ENCODE results near the gene SLC19A2.
A peak's percentile ranks its signal among the peaks of the same experiment; 100 is the strongest.

The SLC19A2 gene

GRCh38 chr1:169491845-169492281, 6.1 kb upstream of the SLC19A2 start:
- no peaks in the 10 kb centered on the region for H3K27me3 ChIP-seq (replicated peaks; ENCODE audit: control insufficient read depth, insufficient read depth, low read length, poor library complexity, severe bottlenecking)
- H3K4me1 ChIP-seq (ENCODE audit: control insufficient read depth, insufficient read depth, low read length, poor library complexity, severe bottlenecking) = no peaks in the 10 kb centered on the region
- no peak overlapping the region for H3K27ac ChIP-seq (ENCODE audit: insufficient read depth, low read length, poor library complexity, severe bottlenecking)
- H3K9me3 ChIP-seq (ENCODE audit: control insufficient read depth, low read length) = no peaks in the 10 kb centered on the region
- H3K4me3 ChIP-seq (ENCODE audit: insufficient read depth, low read depth, low read length, poor library complexity, severe bottlenecking) = no peak overlapping the region
- no peaks in the 10 kb centered on the region for H3K36me3 ChIP-seq (ENCODE audit: control insufficient read depth, insufficient read depth, low read length)
- DNase-seq = no peak

- Histone ChIP-seq H3K9me3 (ENCODE audit: control insufficient read depth, low read length) (no peaks in the 10 kb centered on the region), H3K4me1 (ENCODE audit: control insufficient read depth, insufficient read depth, low read length, poor library complexity, severe bottlenecking) (peaks cover 9% of the 10 kb centered on the region), H3K27me3 (replicated peaks; ENCODE audit: control insufficient read depth, insufficient read depth, low read length, poor library complexity, severe bottlenecking) (no peaks in the 10 kb centered on the region), H3K36me3 (ENCODE audit: control insufficient read depth, insufficient read depth, low read length) (no peaks in the 10 kb centered on the region), H3K4me3 (ENCODE audit: insufficient read depth, low read depth, low read length, poor library complexity, severe bottlenecking) (no peak overlapping the region), H3K27ac (ENCODE audit: insufficient read depth, low read length, poor library complexity, severe bottlenecking) (no peak overlapping the region)
- DNase-seq = no peak
These were observed 2.4 kb upstream of the SLC19A2 start for GRCh38 chr1:169488157-169488556.

GRCh38 chr1:169487561-169487960, 1.8 kb upstream of the SLC19A2 start:
- no peak overlapping the region for H3K27ac ChIP-seq (ENCODE audit: insufficient read depth, low read length, poor library complexity, severe bottlenecking)
- no peaks in the 10 kb centered on the region for H3K36me3 ChIP-seq (ENCODE audit: control insufficient read depth, insufficient read depth, low read length)
- no peak for DNase-seq
- H3K4me1 ChIP-seq (ENCODE audit: control insufficient read depth, insufficient read depth, low read length, poor library complexity, severe bottlenecking) = peaks cover 9% of the 10 kb centered on the region
- H3K27me3 ChIP-seq (replicated peaks; ENCODE audit: control insufficient read depth, insufficient read depth, low read length, poor library complexity, severe bottlenecking) = no peaks in the 10 kb centered on the region
- no peaks in the 10 kb centered on the region for H3K9me3 ChIP-seq (ENCODE audit: control insufficient read depth, low read length)
- no peak overlapping the region for H3K4me3 ChIP-seq (ENCODE audit: insufficient read depth, low read depth, low read length, poor library complexity, severe bottlenecking)

- Histone ChIP-seq H3K9me3 (ENCODE audit: control insufficient read depth, low read length) (no peaks in the 10 kb centered on the region), H3K27ac (ENCODE audit: insufficient read depth, low read length, poor library complexity, severe bottlenecking) (no peak overlapping the region), H3K4me3 (ENCODE audit: insufficient read depth, low read depth, low read length, poor library complexity, severe bottlenecking) (no peak overlapping the region), H3K27me3 (replicated peaks; ENCODE audit: control insufficient read depth, insufficient read depth, low read length, poor library complexity, severe bottlenecking) (no peaks in the 10 kb centered on the region), H3K4me1 (ENCODE audit: control insufficient read depth, insufficient read depth, low read length, poor library complexity, severe bottlenecking) (peaks cover 9% of the 10 kb centered on the region), H3K36me3 (ENCODE audit: control insufficient read depth, insufficient read depth, low read length) (no peaks in the 10 kb centered on the region)
- DNase-seq = no peak
These were observed 1.4 kb upstream of the SLC19A2 start for GRCh38 chr1:169487133-169487532.

GRCh38 chr1:169486281-169487051, 722 bp upstream of the SLC19A2 start:
- no peaks in the 10 kb centered on the region for H3K9me3 ChIP-seq (ENCODE audit: control insufficient read depth, low read length)
- H3K4me3 ChIP-seq (ENCODE audit: insufficient read depth, low read depth, low read length, poor library complexity, severe bottlenecking) = peak overlapping the region; percentile 85
- H3K27ac ChIP-seq (ENCODE audit: insufficient read depth, low read length, poor library complexity, severe bottlenecking) = peak overlapping the region; percentile 61
- peaks cover 9% of the 10 kb centered on the region for H3K4me1 ChIP-seq (ENCODE audit: control insufficient read depth, insufficient read depth, low read length, poor library complexity, severe bottlenecking)
- H3K36me3 ChIP-seq (ENCODE audit: control insufficient read depth, insufficient read depth, low read length) = no peaks in the 10 kb centered on the region
- DNase-seq = no peak
- H3K27me3 ChIP-seq (replicated peaks; ENCODE audit: control insufficient read depth, insufficient read depth, low read length, poor library complexity, severe bottlenecking) = no peaks in the 10 kb centered on the region

GRCh38 chr1:169484683-169485430, 887 bp downstream of the SLC19A2 start:
- Histone ChIP-seq H3K4me1 (ENCODE audit: control insufficient read depth, insufficient read depth, low read length, poor library complexity, severe bottlenecking) (peaks cover 9% of the 10 kb centered on the region), H3K9me3 (ENCODE audit: control insufficient read depth, low read length) (no peaks in the 10 kb centered on the region), H3K27me3 (replicated peaks; ENCODE audit: control insufficient read depth, insufficient read depth, low read length, poor library complexity, severe bottlenecking) (no peaks in the 10 kb centered on the region), H3K4me3 (ENCODE audit: insufficient read depth, low read depth, low read length, poor library complexity, severe bottlenecking) (peak overlapping the region; percentile 85), H3K27ac (ENCODE audit: insufficient read depth, low read length, poor library complexity, severe bottlenecking) (peak overlapping the region; percentile 61), H3K36me3 (ENCODE audit: control insufficient read depth, insufficient read depth, low read length) (no peaks in the 10 kb centered on the region)
- peak in 1 of 3 donors; percentile 1 for DNase-seq

GRCh38 chr1:169484101-169484500, 1.6 kb downstream of the SLC19A2 start:
- Histone ChIP-seq H3K27ac (ENCODE audit: insufficient read depth, low read length, poor library complexity, severe bottlenecking) (no peak overlapping the region), H3K27me3 (replicated peaks; ENCODE audit: control insufficient read depth, insufficient read depth, low read length, poor library complexity, severe bottlenecking) (no peaks in the 10 kb centered on the region), H3K36me3 (ENCODE audit: control insufficient read depth, insufficient read depth, low read length) (no peaks in the 10 kb centered on the region), H3K9me3 (ENCODE audit: control insufficient read depth, low read length) (no peaks in the 10 kb centered on the region), H3K4me3 (ENCODE audit: insufficient read depth, low read depth, low read length, poor library complexity, severe bottlenecking) (no peak overlapping the region), H3K4me1 (ENCODE audit: control insufficient read depth, insufficient read depth, low read length, poor library complexity, severe bottlenecking) (peaks cover 9% of the 10 kb centered on the region)
- no peak for DNase-seq

GRCh38 chr1:169483500-169483966, 2.2 kb downstream of the SLC19A2 start:
- DNase-seq = no peak
- Histone ChIP-seq H3K27ac (ENCODE audit: insufficient read depth, low read length, poor library complexity, severe bottlenecking) (no peak overlapping the region), H3K27me3 (replicated peaks; ENCODE audit: control insufficient read depth, insufficient read depth, low read length, poor library complexity, severe bottlenecking) (no peaks in the 10 kb centered on the region), H3K9me3 (ENCODE audit: control insufficient read depth, low read length) (no peaks in the 10 kb centered on the region), H3K4me3 (ENCODE audit: insufficient read depth, low read depth, low read length, poor library complexity, severe bottlenecking) (no peak overlapping the region), H3K4me1 (ENCODE audit: control insufficient read depth, insufficient read depth, low read length, poor library complexity, severe bottlenecking) (peaks cover 9% of the 10 kb centered on the region), H3K36me3 (ENCODE audit: control insufficient read depth, insufficient read depth, low read length) (no peaks in the 10 kb centered on the region)

- H3K27ac ChIP-seq (ENCODE audit: insufficient read depth, low read length, poor library complexity, severe bottlenecking) = no peak overlapping the region
- peaks cover 4% of the 10 kb centered on the region for H3K36me3 ChIP-seq (ENCODE audit: control insufficient read depth, insufficient read depth, low read length)
- no peaks in the 10 kb centered on the region for H3K9me3 ChIP-seq (ENCODE audit: control insufficient read depth, low read length)
- no peaks in the 10 kb centered on the region for H3K27me3 ChIP-seq (replicated peaks; ENCODE audit: control insufficient read depth, insufficient read depth, low read length, poor library complexity, severe bottlenecking)
- no peak overlapping the region for H3K4me3 ChIP-seq (ENCODE audit: insufficient read depth, low read depth, low read length, poor library complexity, severe bottlenecking)
- DNase-seq = no peak
- H3K4me1 ChIP-seq (ENCODE audit: control insufficient read depth, insufficient read depth, low read length, poor library complexity, severe bottlenecking) = peaks cover 2% of the 10 kb centered on the region
These were observed 6.2 kb downstream of the SLC19A2 start for GRCh38 chr1:169479363-169480066.

Data from effector memory CD4-positive, alpha-beta T cell (primary cell).